ENCODE results near the gene OR8B8.

The OR8B8 gene

GRCh38 chr11:124475265-124475664 lies 29.8 kb upstream of the OR8B8 start:
- TF ChIP-seq ZNF274 (IDR thresholded peaks at IDR 0.05; ENCODE audit: low read depth, low read length) (no peak), SUZ12 (IDR thresholded peaks at IDR 0.05; ENCODE audit: extremely low read depth, insufficient read depth, insufficient read length) (no peak), YY1 (IDR thresholded peaks at IDR 0.05; ENCODE audit: insufficient read depth, insufficient read length) (no peak)
- no peak overlapping the region for H3K9ac ChIP-seq (ENCODE audit: insufficient read length, low read depth)
- no peaks in the 10 kb centered on the region for H3K4me1 ChIP-seq (ENCODE audit: insufficient read depth, insufficient read length)
- no peak overlapping the region for H3K4me3 ChIP-seq (ENCODE audit: insufficient read length, low read depth)
- no peaks in the 10 kb centered on the region for H3K9me3 ChIP-seq (ENCODE audit: insufficient read depth, low read length)
- H3K27me3 ChIP-seq (ENCODE audit: insufficient read depth, insufficient read length) = no peaks in the 10 kb centered on the region
- DNase-seq (ENCODE audit: low read depth, low spot score) = no peak
- H3K36me3 ChIP-seq (ENCODE audit: insufficient read depth, insufficient read length, low read length) = no peaks in the 10 kb centered on the region

- no peak overlapping the region for H3K9ac ChIP-seq (ENCODE audit: insufficient read length, low read depth)
- TF ChIP-seq YY1 (IDR thresholded peaks at IDR 0.05; ENCODE audit: insufficient read depth, insufficient read length) (no peak), SUZ12 (IDR thresholded peaks at IDR 0.05; ENCODE audit: extremely low read depth, insufficient read depth, insufficient read length) (no peak), ZNF274 (IDR thresholded peaks at IDR 0.05; ENCODE audit: low read depth, low read length) (no peak)
- no peaks in the 10 kb centered on the region for H3K9me3 ChIP-seq (ENCODE audit: insufficient read depth, low read length)
- H3K4me3 ChIP-seq (ENCODE audit: insufficient read length, low read depth) = no peak overlapping the region
- no peaks in the 10 kb centered on the region for H3K4me1 ChIP-seq (ENCODE audit: insufficient read depth, insufficient read length)
- no peaks in the 10 kb centered on the region for H3K36me3 ChIP-seq (ENCODE audit: insufficient read depth, insufficient read length, low read length)
- DNase-seq (ENCODE audit: low read depth, low spot score) = no peak
- H3K27me3 ChIP-seq (ENCODE audit: insufficient read depth, insufficient read length) = no peaks in the 10 kb centered on the region
Observed at GRCh38 chr11:124474779-124475178, 29.3 kb upstream of the OR8B8 start.

GRCh38 chr11:124474079-124474478 lies 28.6 kb upstream of the OR8B8 start:
- no peak for DNase-seq (ENCODE audit: low read depth, low spot score)
- Histone ChIP-seq H3K9ac (ENCODE audit: insufficient read length, low read depth) (no peak overlapping the region), H3K27me3 (ENCODE audit: insufficient read depth, insufficient read length) (no peaks in the 10 kb centered on the region), H3K4me1 (ENCODE audit: insufficient read depth, insufficient read length) (no peaks in the 10 kb centered on the region), H3K9me3 (ENCODE audit: insufficient read depth, low read length) (no peaks in the 10 kb centered on the region), H3K4me3 (ENCODE audit: insufficient read length, low read depth) (no peak overlapping the region), H3K36me3 (ENCODE audit: insufficient read depth, insufficient read length, low read length) (no peaks in the 10 kb centered on the region)
- TF ChIP-seq YY1 (IDR thresholded peaks at IDR 0.05; ENCODE audit: insufficient read depth, insufficient read length) = no peak
- no peak for TF ChIP-seq ZNF274 (IDR thresholded peaks at IDR 0.05; ENCODE audit: low read depth, low read length)
- no peak for TF ChIP-seq SUZ12 (IDR thresholded peaks at IDR 0.05; ENCODE audit: extremely low read depth, insufficient read depth, insufficient read length)

GRCh38 chr11:124473476-124473875 lies 28.0 kb upstream of the OR8B8 start:
- H3K9ac ChIP-seq (ENCODE audit: insufficient read length, low read depth) = no peak overlapping the region
- no peaks in the 10 kb centered on the region for H3K4me1 ChIP-seq (ENCODE audit: insufficient read depth, insufficient read length)
- H3K4me3 ChIP-seq (ENCODE audit: insufficient read length, low read depth) = no peak overlapping the region
- no peak for TF ChIP-seq SUZ12 (IDR thresholded peaks at IDR 0.05; ENCODE audit: extremely low read depth, insufficient read depth, insufficient read length)
- no peak for TF ChIP-seq ZNF274 (IDR thresholded peaks at IDR 0.05; ENCODE audit: low read depth, low read length)
- TF ChIP-seq YY1 (IDR thresholded peaks at IDR 0.05; ENCODE audit: insufficient read depth, insufficient read length) = no peak
- H3K9me3 ChIP-seq (ENCODE audit: insufficient read depth, low read length) = no peaks in the 10 kb centered on the region
- no peaks in the 10 kb centered on the region for H3K36me3 ChIP-seq (ENCODE audit: insufficient read depth, insufficient read length, low read length)
- no peak for DNase-seq (ENCODE audit: low read depth, low spot score)
- no peaks in the 10 kb centered on the region for H3K27me3 ChIP-seq (ENCODE audit: insufficient read depth, insufficient read length)

- Histone ChIP-seq H3K9me3 (ENCODE audit: insufficient read depth, low read length) (no peaks in the 10 kb centered on the region), H3K27me3 (ENCODE audit: insufficient read depth, insufficient read length) (no peaks in the 10 kb centered on the region), H3K9ac (ENCODE audit: insufficient read length, low read depth) (no peak overlapping the region), H3K4me1 (ENCODE audit: insufficient read depth, insufficient read length) (no peaks in the 10 kb centered on the region), H3K36me3 (ENCODE audit: insufficient read depth, insufficient read length, low read length) (no peaks in the 10 kb centered on the region), H3K4me3 (ENCODE audit: insufficient read length, low read depth) (no peak overlapping the region)
- TF ChIP-seq ZNF274 (IDR thresholded peaks at IDR 0.05; ENCODE audit: low read depth, low read length) = no peak
- no peak for TF ChIP-seq YY1 (IDR thresholded peaks at IDR 0.05; ENCODE audit: insufficient read depth, insufficient read length)
- no peak for TF ChIP-seq SUZ12 (IDR thresholded peaks at IDR 0.05; ENCODE audit: extremely low read depth, insufficient read depth, insufficient read length)
- no peak for DNase-seq (ENCODE audit: low read depth, low spot score)
Observed at GRCh38 chr11:124470561-124471227, 25.2 kb upstream of the OR8B8 start.

GRCh38 chr11:124467381-124467927 lies 22.0 kb upstream of the OR8B8 start:
- Histone ChIP-seq H3K4me1 (ENCODE audit: insufficient read depth, insufficient read length) (no peaks in the 10 kb centered on the region), H3K27me3 (ENCODE audit: insufficient read depth, insufficient read length) (no peaks in the 10 kb centered on the region), H3K9ac (ENCODE audit: insufficient read length, low read depth) (no peak overlapping the region), H3K36me3 (ENCODE audit: insufficient read depth, insufficient read length, low read length) (no peaks in the 10 kb centered on the region), H3K4me3 (ENCODE audit: insufficient read length, low read depth) (no peak overlapping the region), H3K9me3 (ENCODE audit: insufficient read depth, low read length) (no peaks in the 10 kb centered on the region)
- TF ChIP-seq SUZ12 (IDR thresholded peaks at IDR 0.05; ENCODE audit: extremely low read depth, insufficient read depth, insufficient read length) (no peak), ZNF274 (IDR thresholded peaks at IDR 0.05; ENCODE audit: low read depth, low read length) (no peak), YY1 (IDR thresholded peaks at IDR 0.05; ENCODE audit: insufficient read depth, insufficient read length) (no peak)
- no peak for DNase-seq (ENCODE audit: low read depth, low spot score)

GRCh38 chr11:124465368-124465767 lies 19.9 kb upstream of the OR8B8 start:
- no peaks in the 10 kb centered on the region for H3K27me3 ChIP-seq (ENCODE audit: insufficient read depth, insufficient read length)
- no peak for DNase-seq (ENCODE audit: low read depth, low spot score)
- H3K9me3 ChIP-seq (ENCODE audit: insufficient read depth, low read length) = no peaks in the 10 kb centered on the region
- TF ChIP-seq ZNF274 (IDR thresholded peaks at IDR 0.05; ENCODE audit: low read depth, low read length) = no peak
- TF ChIP-seq SUZ12 (IDR thresholded peaks at IDR 0.05; ENCODE audit: extremely low read depth, insufficient read depth, insufficient read length) = no peak
- no peak for TF ChIP-seq YY1 (IDR thresholded peaks at IDR 0.05; ENCODE audit: insufficient read depth, insufficient read length)
- no peaks in the 10 kb centered on the region for H3K36me3 ChIP-seq (ENCODE audit: insufficient read depth, insufficient read length, low read length)
- H3K9ac ChIP-seq (ENCODE audit: insufficient read length, low read depth) = no peak overlapping the region
- H3K4me1 ChIP-seq (ENCODE audit: insufficient read depth, insufficient read length) = no peaks in the 10 kb centered on the region
- H3K4me3 ChIP-seq (ENCODE audit: insufficient read length, low read depth) = no peak overlapping the region

All from NT2/D1 (cell line).